Parathyroid adenoma (tissue), 2 donors: ENCODE data around the gene TCAP.
A peak's percentile ranks its signal among the peaks of the same experiment; 100 is the strongest.

ENCODE experiments used
- H2AFZ ChIP-seq: fragments of 300-600 bp; sonication (generic); one replicate; pipeline ENCODE4 v1.7.0; 2017; ENCODE audit warnings: antibody characterized with exemption, mild to moderate bottlenecking
- H3K27ac ChIP-seq: fragments of 300-600 bp; sonication (generic); one replicate; pipeline ENCODE4 v1.7.0; 2017
- H3K27me3 ChIP-seq: fragments of 300-600 bp; sonication (generic); one replicate; pipeline ENCODE4 v1.7.0; 2017; ENCODE audit warnings: low read length; ENCODE audit not compliant: control insufficient read depth, insufficient read depth
- H3K36me3 ChIP-seq: fragments of 300-600 bp; sonication (generic); one replicate; pipeline ENCODE4 v1.7.0; 2017; ENCODE audit warnings: low read length; ENCODE audit not compliant: control insufficient read depth, insufficient read depth
- H3K4me1 ChIP-seq: fragments of 300-600 bp; sonication (generic); one replicate; pipeline ENCODE4 v1.7.0; 2017; ENCODE audit warnings: control low read depth
- H3K4me2 ChIP-seq: fragments of 300-600 bp; sonication (generic); one replicate; pipeline ENCODE4 v1.7.0; 2017; ENCODE audit warnings: low read length
- H3K4me3 ChIP-seq: fragments of 300-600 bp; sonication (generic); one replicate; pipeline ENCODE4 v1.7.0; 2017; ENCODE audit warnings: low read depth, low read length
- H3K79me2 ChIP-seq: fragments of 300-600 bp; sonication (generic); one replicate; pipeline ENCODE4 v1.7.0; 2017; ENCODE audit warnings: control low read depth
- H3K9ac ChIP-seq: fragments of 300-600 bp; sonication (generic); one replicate; pipeline ENCODE4 v1.7.0; 2017; ENCODE audit warnings: mild to moderate bottlenecking
- H3K9me3 ChIP-seq: fragments of 300-600 bp; sonication (generic); one replicate; pipeline ENCODE4 v1.7.0; 2017; ENCODE audit warnings: low read length; ENCODE audit not compliant: control insufficient read depth
- CTCF ChIP-seq: fragments of 300-600 bp; sonication (generic); IDR thresholded peaks from one replicate; pipeline ENCODE4 v1.7.0; 2017; ENCODE audit warnings: antibody characterized with exemption, mild to moderate bottlenecking
- donor health status: primary hyperparathyroidism.

TCAP gene

GRCh38 chr17:39659279-39660010 is 5.7 kb upstream of the TCAP start:
- Histone ChIP-seq H3K79me2 (no peaks in the 10 kb centered on the region), H3K36me3 (no peaks in the 10 kb centered on the region), H3K9ac (no peak overlapping the region), H3K27me3 (no peaks in the 10 kb centered on the region), H3K4me1 (peaks cover 21% of the 10 kb centered on the region), H2AFZ (no peak overlapping the region), H3K27ac (peak overlapping the region; percentile 29), H3K9me3 (no peaks in the 10 kb centered on the region), H3K4me2 (no peak overlapping the region), H3K4me3 (no peak overlapping the region)
- no peak for TF ChIP-seq CTCF

- Histone ChIP-seq H3K4me2 (no peak overlapping the region), H2AFZ (no peak overlapping the region), H3K4me1 (peaks cover 26% of the 10 kb centered on the region), H3K4me3 (no peak overlapping the region), H3K9me3 (no peaks in the 10 kb centered on the region), H3K79me2 (no peaks in the 10 kb centered on the region), H3K9ac (no peak overlapping the region), H3K36me3 (no peaks in the 10 kb centered on the region), H3K27ac (peak overlapping the region; percentile 29), H3K27me3 (no peaks in the 10 kb centered on the region)
- no peak for TF ChIP-seq CTCF
Measured at GRCh38 chr17:39660011-39660360, 5.2 kb upstream of the TCAP start.

GRCh38 chr17:39660397-39661385 is 4.5 kb upstream of the TCAP start:
- Histone ChIP-seq H2AFZ (no peak overlapping the region), H3K9me3 (no peaks in the 10 kb centered on the region), H3K79me2 (no peaks in the 10 kb centered on the region), H3K9ac (no peak overlapping the region), H3K27ac (peak overlapping the region; percentile 29), H3K27me3 (no peaks in the 10 kb centered on the region), H3K4me1 (peaks cover 33% of the 10 kb centered on the region), H3K4me3 (no peak overlapping the region), H3K4me2 (no peak overlapping the region), H3K36me3 (no peaks in the 10 kb centered on the region)
- TF ChIP-seq CTCF, result no peak

- Histone ChIP-seq H3K4me1 (peaks cover 46% of the 10 kb centered on the region), H3K4me3 (no peak overlapping the region), H3K9ac (no peak overlapping the region), H3K27ac (no peak overlapping the region), H3K36me3 (no peaks in the 10 kb centered on the region), H3K4me2 (no peak overlapping the region), H3K27me3 (no peaks in the 10 kb centered on the region), H3K79me2 (no peaks in the 10 kb centered on the region), H2AFZ (no peak overlapping the region), H3K9me3 (no peaks in the 10 kb centered on the region)
- no peak for TF ChIP-seq CTCF
Measured at GRCh38 chr17:39661744-39662541, 3.2 kb upstream of the TCAP start.
